Activated gamma-delta T cell treated with anti-CD3 and anti-CD28 coated beads, Interleukin-2, amount 50 U/mL, for 16 hours (primary cell): ENCODE data around the gene ALDH9A1.
"Not testable (repeated sequence)": the region's sequence is repeated elsewhere in the genome, so short reads cannot be mapped to it uniquely, and the experiment has no call there.

ENCODE experiments used
- DNase-seq: peaks from one replicate; pipeline ENCODE4 v3.0.0-alpha.2; 2020; ENCODE audit warnings: low read depth

The ALDH9A1 gene

GRCh38 chr1:165645654-165646366 lies 52.6 kb downstream of the ALDH9A1 start:
- no peak for DNase-seq

- DNase-seq, result no peak
These were observed 54.2 kb downstream of the ALDH9A1 start for GRCh38 chr1:165644064-165644735.

GRCh38 chr1:165641231-165641987 lies 57.0 kb downstream of the ALDH9A1 start:
- no peak for DNase-seq

- DNase-seq, result no peak
These were observed 58.3 kb downstream of the ALDH9A1 start for GRCh38 chr1:165639821-165640623.

GRCh38 chr1:165638211-165638610 lies 60.2 kb downstream of the ALDH9A1 start:
- DNase-seq, result not testable (repeated sequence)

GRCh38 chr1:165637427-165637826 lies 60.9 kb downstream of the ALDH9A1 start:
- no peak for DNase-seq

GRCh38 chr1:165635823-165636222 lies 62.5 kb downstream of the ALDH9A1 start:
- DNase-seq, result no peak

GRCh38 chr1:165635329-165635728 lies 63.0 kb downstream of the ALDH9A1 start:
- no peak for DNase-seq

GRCh38 chr1:165634154-165634921 lies 64.0 kb downstream of the ALDH9A1 start:
- DNase-seq, result no peak

- DNase-seq, result no peak
These were observed 64.7 kb downstream of the ALDH9A1 start for GRCh38 chr1:165633614-165634013.

GRCh38 chr1:165632491-165632890 lies 65.9 kb downstream of the ALDH9A1 start:
- DNase-seq, result no peak

- DNase-seq, result no peak
These were observed 66.3 kb downstream of the ALDH9A1 start for GRCh38 chr1:165632152-165632469.

- DNase-seq, result no peak
These were observed 66.8 kb downstream of the ALDH9A1 start for GRCh38 chr1:165631342-165632151.

- DNase-seq, result peak; percentile 91
These were observed 67.6 kb downstream of the ALDH9A1 start, which contains the start of gene MGST3 for GRCh38 chr1:165630629-165631341. MGST3 (plus strand) TSS chr1:165631234; CDS start chr1:165649848, 18,614 bp downstream.

GRCh38 chr1:165629848-165630628 lies 68.3 kb downstream of the ALDH9A1 start:
- no peak for DNase-seq

- no peak for DNase-seq
These were observed 69.2 kb downstream of the ALDH9A1 start for GRCh38 chr1:165629151-165629550.

GRCh38 chr1:165628147-165628822 lies 70.1 kb downstream of the ALDH9A1 start:
- DNase-seq, result no peak

GRCh38 chr1:165624441-165624840 lies 73.9 kb downstream of the ALDH9A1 start:
- DNase-seq, result no peak
